ENCODE results near the gene ID2.

DNA sequence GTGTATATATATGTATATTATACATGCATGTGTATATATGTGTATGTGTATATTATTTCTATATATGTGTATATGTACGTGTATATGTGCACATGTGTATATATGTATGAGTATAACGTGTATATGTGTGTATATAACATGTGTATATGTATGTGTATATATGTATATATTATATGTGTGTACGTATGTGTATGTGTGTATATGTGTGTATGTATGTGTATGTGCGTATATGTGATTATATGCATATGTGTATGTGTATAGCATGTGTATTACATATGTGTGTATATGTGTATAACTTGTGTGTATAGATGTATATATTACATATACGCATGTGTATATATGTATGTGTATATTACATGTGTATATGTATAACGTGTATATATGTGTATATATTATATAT is 32.1 kb upstream of the ID2 start:
- TF ChIP-seq, protein P1, sequence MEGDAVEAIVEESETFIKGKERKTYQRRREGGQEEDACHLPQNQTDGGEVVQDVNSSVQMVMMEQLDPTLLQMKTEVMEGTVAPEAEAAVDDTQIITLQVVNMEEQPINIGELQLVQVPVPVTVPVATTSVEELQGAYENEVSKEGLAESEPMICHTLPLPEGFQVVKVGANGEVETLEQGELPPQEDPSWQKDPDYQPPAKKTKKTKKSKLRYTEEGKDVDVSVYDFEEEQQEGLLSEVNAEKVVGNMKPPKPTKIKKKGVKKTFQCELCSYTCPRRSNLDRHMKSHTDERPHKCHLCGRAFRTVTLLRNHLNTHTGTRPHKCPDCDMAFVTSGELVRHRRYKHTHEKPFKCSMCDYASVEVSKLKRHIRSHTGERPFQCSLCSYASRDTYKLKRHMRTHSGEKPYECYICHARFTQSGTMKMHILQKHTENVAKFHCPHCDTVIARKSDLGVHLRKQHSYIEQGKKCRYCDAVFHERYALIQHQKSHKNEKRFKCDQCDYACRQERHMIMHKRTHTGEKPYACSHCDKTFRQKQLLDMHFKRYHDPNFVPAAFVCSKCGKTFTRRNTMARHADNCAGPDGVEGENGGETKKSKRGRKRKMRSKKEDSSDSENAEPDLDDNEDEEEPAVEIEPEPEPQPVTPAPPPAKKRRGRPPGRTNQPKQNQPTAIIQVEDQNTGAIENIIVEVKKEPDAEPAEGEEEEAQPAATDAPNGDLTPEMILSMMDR (IDR thresholded peaks at IDR 0.05): no peak
- no peak for TF ChIP-seq EP300 (IDR thresholded peaks at IDR 0.05)
- TF ChIP-seq POLR2AphosphoS5 (IDR thresholded peaks at IDR 0.05): no peak
- TF ChIP-seq POLR2A (IDR thresholded peaks at IDR 0.05): no peak
